ENCODE results near the gene FBXL16. TPM values are rescaled to one million over a fixed set of nuclear protein-coding genes. Genes with fewer than 3 reads are reported as not detected.

The FBXL16 gene
- total and polyA plus RNA-seq, 2 of the 13 experiments (the other 11 are each of a cell fraction or from before 2014, with no cell fraction given) = 0.22 to 2.0 TPM

GRCh38 chr16:695355-696089 is 10.1 kb downstream of the FBXL16 start (continued):
- TF ChIP-seq MLX (CRISPR knock-in tag; IDR thresholded peaks at IDR 0.05) (peak; percentile 13; the same call in 1 of the 2 replicates), TSC22D2 (CRISPR knock-in tag; IDR thresholded peaks at IDR 0.05; ENCODE audit: borderline replicate concordance) (no peak), ESRRA (CRISPR knock-in tag; IDR thresholded peaks at IDR 0.05; ENCODE audit: low read depth) (no peak), JUN (CRISPR knock-in tag; IDR thresholded peaks at IDR 0.05) (0 out of 2 replicates have a peak, but pooled peaks have one; percentile 36), HES4 (CRISPR knock-in tag; IDR thresholded peaks at IDR 0.05; ENCODE audit: borderline replicate concordance) (peak; percentile 85; the same call in 1 of the 2 replicates), ZEB1 (IDR thresholded peaks at IDR 0.05; ENCODE audit: insufficient replicate concordance, low read depth) (no peak), GABPA (IDR thresholded peaks at IDR 0.05; ENCODE audit: low read depth, low read length) (no peak), GABPA (CRISPR knock-in tag; IDR thresholded peaks at IDR 0.05; ENCODE audit: low read depth) (no peak), STAT5B (CRISPR knock-in tag; IDR thresholded peaks at IDR 0.05) (no peak), RFX3 (CRISPR knock-in tag; IDR thresholded peaks at IDR 0.05) (no peak), CBX1 (IDR thresholded peaks at IDR 0.05; ENCODE audit: low read depth) (no peak), ZMYM2 (CRISPR knock-in tag; IDR thresholded peaks at IDR 0.05) (0 out of 2 replicates have a peak, but pooled peaks have one; percentile 28), HOXA3 (CRISPR knock-in tag; IDR thresholded peaks at IDR 0.05) (peak; percentile 55; the same call in 1 of the 2 replicates), ERF (CRISPR knock-in tag; IDR thresholded peaks at IDR 0.05) (no peak), ZNF292 (CRISPR knock-in tag; IDR thresholded peaks at IDR 0.05; ENCODE audit: borderline replicate concordance, low read depth) (no peak), BRCA1 (CRISPR knock-in tag; IDR thresholded peaks at IDR 0.05) (no peak), NFYB (CRISPR knock-in tag; IDR thresholded peaks at IDR 0.05) (no peak), ATAD3A (CRISPR knock-in tag; IDR thresholded peaks at IDR 0.05) (no peak), MIXL1 (CRISPR knock-in tag; IDR thresholded peaks at IDR 0.05) (no peak), ARNT (IDR thresholded peaks at IDR 0.05) (no peak), SMARCE1 (IDR thresholded peaks at IDR 0.05; ENCODE audit: borderline replicate concordance) (no peak), MBNL3 (CRISPR knock-in tag; conservative IDR thresholded peaks at IDR 0.05) (no peak), REXO4 (CRISPR knock-in tag; IDR thresholded peaks at IDR 0.05; ENCODE audit: borderline replicate concordance) (0 out of 2 replicates have a peak, but pooled peaks have one; percentile 83), TERF1 (CRISPR knock-in tag; IDR thresholded peaks at IDR 0.05) (peak; percentile 74; the same call in 1 of the 2 replicates), CHD4 (IDR thresholded peaks at IDR 0.05; ENCODE audit: borderline replicate concordance, low read length) (no peak), SRF (IDR thresholded peaks at IDR 0.05; ENCODE audit: low read depth, low read length) (no peak), LCORL (IDR thresholded peaks at IDR 0.05) (no peak), LCORL (CRISPR knock-in tag; IDR thresholded peaks at IDR 0.05) (no peak), MAFF (IDR thresholded peaks at IDR 0.05; ENCODE audit: low read depth, low read length) (no peak), SNAI1 (CRISPR knock-in tag; IDR thresholded peaks at IDR 0.05; ENCODE audit: borderline replicate concordance) (no peak), BRF2 (CRISPR knock-in tag; IDR thresholded peaks at IDR 0.05) (no peak), CENPT (CRISPR knock-in tag; IDR thresholded peaks at IDR 0.05; ENCODE audit: low read depth) (peak; percentile 92; the same call in 1 of the 2 replicates), RBM22 (optimal IDR thresholded peaks at IDR 0.05; ENCODE audit: low read length) (no peak)
